HEK293 (cell line): Measurements from ENCODE around the gene HOXB8.

Experiments
- FEZF1 ChIP-seq: fragments of 450-650 bp; formaldehyde crosslinking; IDR thresholded peaks from 2 replicates; pipeline ENCODE4 v1.5.1; 2016; ENCODE audit warnings: missing biosample characterization, missing genetic modification characterization
- KLF1 ChIP-seq: fragments of 450-650 bp; formaldehyde crosslinking; IDR thresholded peaks from 2 replicates; pipeline ENCODE4 v1.5.1; 2016; ENCODE audit warnings: missing biosample characterization, missing genetic modification characterization
- OVOL3 ChIP-seq: fragments of 450-650 bp; formaldehyde crosslinking; IDR thresholded peaks from 2 replicates; pipeline ENCODE4 v1.5.1; 2016; ENCODE audit warnings: missing biosample characterization, missing genetic modification characterization
- PRDM1 ChIP-seq: fragments of 450-650 bp; formaldehyde crosslinking; IDR thresholded peaks from 2 replicates; pipeline ENCODE4; 2016; ENCODE audit warnings: missing biosample characterization, missing genetic modification characterization
- REPIN1 ChIP-seq: fragments of 450-650 bp; formaldehyde crosslinking; IDR thresholded peaks from 2 replicates; pipeline ENCODE4 v1.5.1; 2017; ENCODE audit warnings: missing biosample characterization, missing genetic modification characterization, low read depth
- SCRT2 ChIP-seq: fragments of 450-650 bp; formaldehyde crosslinking; IDR thresholded peaks from 2 replicates; pipeline ENCODE4 v1.5.1; 2016; ENCODE audit warnings: missing biosample characterization, missing genetic modification characterization
- SP2 ChIP-seq: fragments of 450-650 bp; formaldehyde crosslinking; IDR thresholded peaks from 2 replicates; pipeline ENCODE4 v1.5.1; 2016; ENCODE audit warnings: missing biosample characterization, missing genetic modification characterization
- YY2 ChIP-seq: fragments of 450-650 bp; formaldehyde crosslinking; IDR thresholded peaks from 2 replicates; pipeline ENCODE4 v1.5.1; 2016; ENCODE audit warnings: missing biosample characterization, missing genetic modification characterization
- ZFP37 ChIP-seq: fragments of 450-650 bp; formaldehyde crosslinking; IDR thresholded peaks from 2 replicates; pipeline ENCODE4 v1.5.1; 2016; ENCODE audit warnings: missing biosample characterization, missing genetic modification characterization
- ZNF121 ChIP-seq: fragments of 450-650 bp; formaldehyde crosslinking; IDR thresholded peaks from 2 replicates; pipeline ENCODE4 v1.5.1; 2016; ENCODE audit warnings: missing biosample characterization, missing genetic modification characterization
- ZNF133 ChIP-seq: fragments of 450-650 bp; formaldehyde crosslinking; IDR thresholded peaks from 2 replicates; pipeline ENCODE4 v1.5.1; 2016; ENCODE audit warnings: missing biosample characterization, missing genetic modification characterization
- ZNF335 ChIP-seq: fragments of 450-650 bp; formaldehyde crosslinking; conservative IDR thresholded peaks from 2 replicates; pipeline ENCODE4 v1.5.1; 2016; ENCODE audit warnings: missing biosample characterization, missing genetic modification characterization
- ZNF416 ChIP-seq: fragments of 450-650 bp; formaldehyde crosslinking; IDR thresholded peaks from 2 replicates; pipeline ENCODE4 v1.5.1; 2016; ENCODE audit warnings: missing biosample characterization, missing genetic modification characterization
- ZNF423 ChIP-seq: fragments of 450-650 bp; formaldehyde crosslinking; IDR thresholded peaks from 2 replicates; pipeline ENCODE4 v1.5.1; 2016; ENCODE audit warnings: missing biosample characterization, missing genetic modification characterization
- ZNF600 ChIP-seq: fragments of 450-650 bp; formaldehyde crosslinking; IDR thresholded peaks from 2 replicates; pipeline ENCODE4 v1.5.1; 2016; ENCODE audit warnings: missing biosample characterization, missing genetic modification characterization
- ZNF76 ChIP-seq: fragments of 450-650 bp; formaldehyde crosslinking; IDR thresholded peaks from 2 replicates; pipeline ENCODE4; 2016; ENCODE audit warnings: low read depth, missing biosample characterization, missing genetic modification characterization, borderline replicate concordance
- ZNF837 ChIP-seq: fragments of 450-650 bp; formaldehyde crosslinking; IDR thresholded peaks from 2 replicates; pipeline ENCODE4 v1.5.1; 2016; ENCODE audit warnings: missing biosample characterization, missing genetic modification characterization
- TF ChIP-seq, protein P1 (sequence below): fragments of 450-650 bp; formaldehyde crosslinking; optimal IDR thresholded peaks from 2 replicates; pipeline ENCODE3; 2016; ENCODE audit warnings: missing biosample characterization, mild to moderate bottlenecking, missing genetic modification characterization
- TF ChIP-seq, protein P2 (sequence below): fragments of 450-650 bp; formaldehyde crosslinking; IDR thresholded peaks from 2 replicates; pipeline ENCODE4 v1.5.1; 2016; ENCODE audit warnings: missing biosample characterization, missing genetic modification characterization
- TF ChIP-seq, protein P3 (sequence below): fragments of 450-650 bp; formaldehyde crosslinking; IDR thresholded peaks from 2 replicates; pipeline ENCODE4 v1.5.1; 2016; ENCODE audit warnings: missing biosample characterization, missing genetic modification characterization
- TF ChIP-seq, protein P4 (sequence below): fragments of 450-650 bp; formaldehyde crosslinking; IDR thresholded peaks from 2 replicates; pipeline ENCODE4 v1.5.1; 2016; ENCODE audit warnings: missing biosample characterization, missing genetic modification characterization
- TF ChIP-seq, protein P5 (sequence below): fragments of 450-650 bp; formaldehyde crosslinking; IDR thresholded peaks from 2 replicates; pipeline ENCODE4 v1.5.1; 2017; ENCODE audit warnings: missing biosample characterization, missing genetic modification characterization

Gene HOXB8

DNA sequence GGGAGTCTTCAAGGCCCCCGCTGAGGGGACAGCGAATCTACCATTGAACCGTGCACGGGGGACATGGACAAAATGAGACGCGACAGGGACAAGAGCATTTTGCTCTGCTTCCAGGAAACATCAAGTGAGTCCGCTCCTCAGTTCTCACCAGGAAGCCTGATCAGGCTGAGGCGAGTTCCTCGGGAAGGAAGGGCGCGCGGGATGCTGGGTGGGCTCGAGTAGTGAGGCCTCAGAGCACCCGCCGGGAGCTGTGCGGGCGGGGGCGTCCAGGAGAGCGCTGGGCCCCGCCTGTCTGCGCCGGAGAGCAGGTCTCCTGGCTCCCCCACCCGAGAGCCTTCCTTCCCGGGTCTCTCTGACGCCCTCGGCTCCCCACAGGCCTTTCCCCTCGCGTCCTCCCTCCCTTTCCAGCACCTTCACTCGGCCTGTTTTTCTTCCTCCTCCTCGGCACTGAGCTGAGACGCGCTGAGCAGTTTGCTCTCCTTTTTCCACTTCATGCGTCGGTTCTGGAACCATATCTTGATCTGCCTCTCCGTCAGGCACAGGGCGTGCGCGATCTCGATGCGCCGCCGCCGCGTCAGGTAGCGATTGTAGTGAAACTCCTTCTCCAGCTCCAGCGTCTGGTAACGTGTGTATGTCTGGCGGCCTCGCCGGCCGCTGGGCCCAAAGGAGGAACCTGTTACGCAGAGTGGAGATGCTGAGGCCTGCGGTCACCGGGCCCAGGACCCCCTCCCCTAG is 18.9 kb downstream of the HOXB8 start (continued):
- TF ChIP-seq ZNF837 (tag by site-specific recombination): no peak
- peak; percentile 97 for TF ChIP-seq ZNF600 (tag by site-specific recombination)
- TF ChIP-seq, protein P1, sequence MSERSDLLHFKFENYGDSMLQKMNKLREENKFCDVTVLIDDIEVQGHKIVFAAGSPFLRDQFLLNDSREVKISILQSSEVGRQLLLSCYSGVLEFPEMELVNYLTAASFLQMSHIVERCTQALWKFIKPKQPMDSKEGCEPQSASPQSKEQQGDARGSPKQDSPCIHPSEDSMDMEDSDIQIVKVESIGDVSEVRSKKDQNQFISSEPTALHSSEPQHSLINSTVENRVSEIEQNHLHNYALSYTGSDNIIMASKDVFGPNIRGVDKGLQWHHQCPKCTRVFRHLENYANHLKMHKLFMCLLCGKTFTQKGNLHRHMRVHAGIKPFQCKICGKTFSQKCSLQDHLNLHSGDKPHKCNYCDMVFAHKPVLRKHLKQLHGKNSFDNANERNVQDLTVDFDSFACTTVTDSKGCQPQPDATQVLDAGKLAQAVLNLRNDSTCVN (tag by site-specific recombination): peak; percentile 78
- TF ChIP-seq, protein P2, sequence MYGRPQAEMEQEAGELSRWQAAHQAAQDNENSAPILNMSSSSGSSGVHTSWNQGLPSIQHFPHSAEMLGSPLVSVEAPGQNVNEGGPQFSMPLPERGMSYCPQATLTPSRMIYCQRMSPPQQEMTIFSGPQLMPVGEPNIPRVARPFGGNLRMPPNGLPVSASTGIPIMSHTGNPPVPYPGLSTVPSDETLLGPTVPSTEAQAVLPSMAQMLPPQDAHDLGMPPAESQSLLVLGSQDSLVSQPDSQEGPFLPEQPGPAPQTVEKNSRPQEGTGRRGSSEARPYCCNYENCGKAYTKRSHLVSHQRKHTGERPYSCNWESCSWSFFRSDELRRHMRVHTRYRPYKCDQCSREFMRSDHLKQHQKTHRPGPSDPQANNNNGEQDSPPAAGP (tag by site-specific recombination): peak; percentile 19
- no peak for TF ChIP-seq REPIN1
- TF ChIP-seq ZNF416 (tag by site-specific recombination): no peak
- TF ChIP-seq FEZF1 (tag by site-specific recombination): no peak
- peak; percentile 17 for TF ChIP-seq SP2
- no peak for TF ChIP-seq ZNF133
- TF ChIP-seq ZNF76 (tag by site-specific recombination): peak; percentile 68; the same call in 1 of the 2 replicates
- TF ChIP-seq ZFP37 (tag by site-specific recombination): no peak
- TF ChIP-seq KLF1 (tag by site-specific recombination): peak; percentile 13; the same call in 1 of the 2 replicates
- no peak for TF ChIP-seq YY2 (tag by site-specific recombination)
- 0 out of 2 replicates have a peak, but pooled peaks have one; percentile 9 for TF ChIP-seq ZNF335 (tag by site-specific recombination)
- TF ChIP-seq ZNF121 (tag by site-specific recombination): peak; percentile 6; the same call in 1 of the 2 replicates
- TF ChIP-seq OVOL3 (tag by site-specific recombination): 0 out of 2 replicates have a peak, but pooled peaks have one; percentile 10
- TF ChIP-seq ZNF423 (tag by site-specific recombination): peak; percentile 65; the same call in 1 of the 2 replicates
- TF ChIP-seq SCRT2 (tag by site-specific recombination): peak; percentile 92
- TF ChIP-seq, protein P3, sequence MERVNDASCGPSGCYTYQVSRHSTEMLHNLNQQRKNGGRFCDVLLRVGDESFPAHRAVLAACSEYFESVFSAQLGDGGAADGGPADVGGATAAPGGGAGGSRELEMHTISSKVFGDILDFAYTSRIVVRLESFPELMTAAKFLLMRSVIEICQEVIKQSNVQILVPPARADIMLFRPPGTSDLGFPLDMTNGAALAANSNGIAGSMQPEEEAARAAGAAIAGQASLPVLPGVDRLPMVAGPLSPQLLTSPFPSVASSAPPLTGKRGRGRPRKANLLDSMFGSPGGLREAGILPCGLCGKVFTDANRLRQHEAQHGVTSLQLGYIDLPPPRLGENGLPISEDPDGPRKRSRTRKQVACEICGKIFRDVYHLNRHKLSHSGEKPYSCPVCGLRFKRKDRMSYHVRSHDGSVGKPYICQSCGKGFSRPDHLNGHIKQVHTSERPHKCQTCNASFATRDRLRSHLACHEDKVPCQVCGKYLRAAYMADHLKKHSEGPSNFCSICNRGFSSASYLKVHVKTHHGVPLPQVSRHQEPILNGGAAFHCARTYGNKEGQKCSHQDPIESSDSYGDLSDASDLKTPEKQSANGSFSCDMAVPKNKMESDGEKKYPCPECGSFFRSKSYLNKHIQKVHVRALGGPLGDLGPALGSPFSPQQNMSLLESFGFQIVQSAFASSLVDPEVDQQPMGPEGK: peak; percentile 47
- TF ChIP-seq, protein P4, sequence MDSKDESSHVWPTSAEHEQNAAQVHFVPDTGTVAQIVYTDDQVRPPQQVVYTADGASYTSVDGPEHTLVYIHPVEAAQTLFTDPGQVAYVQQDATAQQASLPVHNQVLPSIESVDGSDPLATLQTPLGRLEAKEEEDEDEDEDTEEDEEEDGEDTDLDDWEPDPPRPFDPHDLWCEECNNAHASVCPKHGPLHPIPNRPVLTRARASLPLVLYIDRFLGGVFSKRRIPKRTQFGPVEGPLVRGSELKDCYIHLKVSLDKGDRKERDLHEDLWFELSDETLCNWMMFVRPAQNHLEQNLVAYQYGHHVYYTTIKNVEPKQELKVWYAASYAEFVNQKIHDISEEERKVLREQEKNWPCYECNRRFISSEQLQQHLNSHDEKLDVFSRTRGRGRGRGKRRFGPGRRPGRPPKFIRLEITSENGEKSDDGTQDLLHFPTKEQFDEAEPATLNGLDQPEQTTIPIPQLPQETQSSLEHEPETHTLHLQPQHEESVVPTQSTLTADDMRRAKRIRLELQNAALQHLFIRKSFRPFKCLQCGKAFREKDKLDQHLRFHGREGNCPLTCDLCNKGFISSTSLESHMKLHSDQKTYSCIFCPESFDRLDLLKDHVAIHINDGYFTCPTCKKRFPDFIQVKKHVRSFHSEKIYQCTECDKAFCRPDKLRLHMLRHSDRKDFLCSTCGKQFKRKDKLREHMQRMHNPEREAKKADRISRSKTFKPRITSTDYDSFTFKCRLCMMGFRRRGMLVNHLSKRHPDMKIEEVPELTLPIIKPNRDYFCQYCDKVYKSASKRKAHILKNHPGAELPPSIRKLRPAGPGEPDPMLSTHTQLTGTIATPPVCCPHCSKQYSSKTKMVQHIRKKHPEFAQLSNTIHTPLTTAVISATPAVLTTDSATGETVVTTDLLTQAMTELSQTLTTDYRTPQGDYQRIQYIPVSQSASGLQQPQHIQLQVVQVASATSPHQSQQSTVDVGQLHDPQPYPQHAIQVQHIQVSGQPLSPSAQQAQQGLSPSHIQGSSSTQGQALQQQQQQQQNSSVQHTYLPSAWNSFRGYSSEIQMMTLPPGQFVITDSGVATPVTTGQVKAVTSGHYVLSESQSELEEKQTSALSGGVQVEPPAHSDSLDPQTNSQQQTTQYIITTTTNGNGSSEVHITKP: 0 out of 2 replicates have a peak, but pooled peaks have one; percentile 14
- peak; percentile 90 for TF ChIP-seq PRDM1 (tag by site-specific recombination)
- TF ChIP-seq, protein P5, sequence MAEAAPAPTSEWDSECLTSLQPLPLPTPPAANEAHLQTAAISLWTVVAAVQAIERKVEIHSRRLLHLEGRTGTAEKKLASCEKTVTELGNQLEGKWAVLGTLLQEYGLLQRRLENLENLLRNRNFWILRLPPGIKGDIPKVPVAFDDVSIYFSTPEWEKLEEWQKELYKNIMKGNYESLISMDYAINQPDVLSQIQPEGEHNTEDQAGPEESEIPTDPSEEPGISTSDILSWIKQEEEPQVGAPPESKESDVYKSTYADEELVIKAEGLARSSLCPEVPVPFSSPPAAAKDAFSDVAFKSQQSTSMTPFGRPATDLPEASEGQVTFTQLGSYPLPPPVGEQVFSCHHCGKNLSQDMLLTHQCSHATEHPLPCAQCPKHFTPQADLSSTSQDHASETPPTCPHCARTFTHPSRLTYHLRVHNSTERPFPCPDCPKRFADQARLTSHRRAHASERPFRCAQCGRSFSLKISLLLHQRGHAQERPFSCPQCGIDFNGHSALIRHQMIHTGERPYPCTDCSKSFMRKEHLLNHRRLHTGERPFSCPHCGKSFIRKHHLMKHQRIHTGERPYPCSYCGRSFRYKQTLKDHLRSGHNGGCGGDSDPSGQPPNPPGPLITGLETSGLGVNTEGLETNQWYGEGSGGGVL: no peak
